Endothelial cell of umbilical vein (primary cell): ENCODE data around the gene GABRA6. TPM values are rescaled to one million over a fixed set of nuclear protein-coding genes. Genes with fewer than 3 reads are reported as not detected.

Source experiments
- BruUV-seq: library from RNA; stranded (reverse); fragments of 400-500 nt; replicated peaks from 2 replicates; lab custom pipeline; 2021; lab: Mats Ljungman, UMichigan
- CTCF ChIA-PET: fragments of 300-600, 350-600 bp; sonication (Branson Sonifier 250); formaldehyde crosslinking; loops from one replicate; lab custom pipeline; 2021; ENCODE audit warnings: antibody characterized with exemption, inconsistent platforms; lab: Charles Lee
- POLR2A ChIA-PET: fragments of 300-600, 350-600 bp; sonication (Branson Sonifier 250); formaldehyde crosslinking; loops from one replicate; lab custom pipeline; 2021; ENCODE audit warnings: antibody characterized with exemption, inconsistent platforms; lab: Charles Lee
- DNase-seq: peaks from one replicate; pipeline ENCODE4 v3.0.0-alpha.2; 2011; ENCODE audit warnings: low read depth, low spot score
- FAIRE-seq: peaks from 2 replicates; lab custom pipeline; 2011; peaks lifted over from hg19 to GRCh38; lab: Jason Lieb, UNC
- H2AFZ ChIP-seq: 2 replicates; pipeline ENCODE4 v1.6.0; 2012; ENCODE audit warnings: low read depth, low read length, control low read depth, inconsistent platforms
- H3K27ac ChIP-seq: 2 replicates; pipeline ENCODE4 v1.5.1; 2011; ENCODE audit warnings: low read depth, mild to moderate bottlenecking, control low read depth, low read length, moderate library complexity; ENCODE audit not compliant: insufficient read depth
- H3K27me3 ChIP-seq, 2 experiments: 2 replicates each; pipeline versions ENCODE4 v1.6.0 to v1.6.1; 2011; ENCODE audit warnings: low read length in 2 of 2, mixed read lengths in 1 of 2; ENCODE audit not compliant: control insufficient read depth in 2 of 2, insufficient read depth in 2 of 2
- H3K36me3 ChIP-seq, 2 experiments: 2 replicates in 1 of 2; 3 replicates in 1 of 2; pipeline ENCODE4 v1.5.1; 2011; ENCODE audit warnings: low read length in 2 of 2, mild to moderate bottlenecking in 1 of 2, moderate library complexity in 1 of 2; ENCODE audit not compliant: control insufficient read depth in 2 of 2, insufficient read depth in 2 of 2; ENCODE audit errors: extremely low read depth in 1 of 2
- H3K4me1 ChIP-seq: 3 replicates; pipeline ENCODE4 v1.5.1; 2011; ENCODE audit warnings: mild to moderate bottlenecking, low read length; ENCODE audit not compliant: control insufficient read depth, insufficient read depth; ENCODE audit errors: extremely low read depth
- H3K4me2 ChIP-seq: 2 replicates; pipeline ENCODE4 v1.6.1; 2011; ENCODE audit warnings: low read length, control low read depth, mixed read lengths; ENCODE audit not compliant: insufficient read depth
- H3K4me3 ChIP-seq, 3 experiments: fragments of 200-600 bp in 1 of 3; sonication (generic), shearing (Covaris generic) in 1 of 3; replicated peaks in 1 of 3; 2 replicates each; pipeline ENCODE4 v1.5.1; 2011 to 2016; ENCODE audit warnings: control low read depth in 3 of 3, low read length in 3 of 3, mild to moderate bottlenecking in 2 of 3, inconsistent platforms in 1 of 3, low read depth in 1 of 3, moderate library complexity in 1 of 3; ENCODE audit not compliant: insufficient read depth in 1 of 3
- H3K79me2 ChIP-seq: 2 replicates; pipeline ENCODE4 v1.6.0; 2012; ENCODE audit warnings: low read length, inconsistent platforms; ENCODE audit not compliant: control insufficient read depth, insufficient read depth
- H3K9ac ChIP-seq: replicated peaks from 2 replicates; pipeline ENCODE3; 2011; ENCODE audit warnings: low read length, control low read depth; ENCODE audit not compliant: insufficient read depth; ENCODE audit errors: extremely low read depth
- H3K9me1 ChIP-seq: replicated peaks from 3 replicates; pipeline ENCODE4 v1.6.0; 2011; ENCODE audit warnings: mild to moderate bottlenecking, low read length; ENCODE audit not compliant: control insufficient read depth, insufficient read depth; ENCODE audit errors: extremely low read depth
- H3K9me3 ChIP-seq: replicated peaks from 2 replicates; pipeline ENCODE4 v1.5.1; 2012; ENCODE audit warnings: low read length, inconsistent platforms; ENCODE audit not compliant: control insufficient read depth, insufficient read depth
- H4K20me1 ChIP-seq: replicated peaks from 2 replicates; pipeline ENCODE3; 2011; ENCODE audit warnings: mild to moderate bottlenecking, low read length; ENCODE audit not compliant: control insufficient read depth, insufficient read depth; ENCODE audit errors: extremely low read depth
- EZH2 ChIP-seq: IDR thresholded peaks from 2 replicates; pipeline ENCODE4 v1.6.1; 2012; ENCODE audit warnings: borderline replicate concordance, low read depth, mild to moderate bottlenecking, moderate library complexity, low read length, inconsistent platforms; ENCODE audit not compliant: severe bottlenecking
- GATA2 ChIP-seq: IDR thresholded peaks from 2 replicates; pipeline ENCODE4 v1.7.0; 2011; ENCODE audit warnings: low read depth, mild to moderate bottlenecking, moderate library complexity, mixed read lengths, low read length; ENCODE audit not compliant: insufficient read length, insufficient read depth
- MYC ChIP-seq: IDR thresholded peaks from one replicate; pipeline ENCODE4 v1.6.1; 2011; ENCODE audit warnings: mild to moderate bottlenecking, low read depth, low read length
- POLR2A ChIP-seq: IDR thresholded peaks from 2 replicates; pipeline ENCODE4 v1.6.1; 2012; ENCODE audit warnings: low read depth, mild to moderate bottlenecking, control low read depth, low read length
- dilution Hi-C: fragments of 300-500 bp; cut with MboI; formaldehyde crosslinking; loops from one replicate; pipeline ENCODE4 v1.15.0; 2019; ENCODE audit warnings: low sequenced_read_pairs; ENCODE audit not compliant: extremely low pct_ligation_motif_present
- intact Hi-C: fragments of 100-400 bp; cut with micrococcal nuclease; formaldehyde crosslinking; loops from one replicate; pipeline ENCODE4 v1.10.0; 2022
- polyA plus RNA-seq, 4 experiments: library from polyadenylated mRNA; depleted of rRNA in 3 of 4; stranded (reverse) in 3 of 4; unstranded in 1 of 4; fragments of >200 nt; gene quantifications; 2 replicates each; pipeline versions ENCODE4 v1.2.1 to v1.2.3, GENCODE V29; 2011 to 2012; ENCODE audit warnings: missing spikeins in 1 of 4
- total RNA-seq: library from RNA; stranded (reverse); gene quantifications from 2 replicates; pipeline ENCODE4 v1.2.3, GENCODE V29; 2021
- TF ChIP-seq, protein P1 (sequence below), 2 donors: IDR thresholded peaks; 1 replicate in 1 of 2; 2 replicates in 1 of 2; pipeline ENCODE4 v1.5.1; 2011; ENCODE audit warnings: low read length in 2 of 2, mild to moderate bottlenecking in 2 of 2, moderate library complexity in 2 of 2, control low read depth in 1 of 2, inconsistent platforms in 1 of 2, low read depth in 1 of 2; ENCODE audit not compliant: insufficient read depth in 1 of 2; ENCODE audit errors: extremely low read depth in 1 of 2
- TF ChIP-seq, protein P2 (sequence below): IDR thresholded peaks from 2 replicates; pipeline ENCODE4 v1.6.1; 2011; ENCODE audit not compliant: insufficient read depth, insufficient read length

Gene GABRA6
- total and polyA plus RNA-seq, 2 donors (not counting 3 experiments of a cell fraction or from before 2014, with no cell fraction given), result not detected

DNA sequence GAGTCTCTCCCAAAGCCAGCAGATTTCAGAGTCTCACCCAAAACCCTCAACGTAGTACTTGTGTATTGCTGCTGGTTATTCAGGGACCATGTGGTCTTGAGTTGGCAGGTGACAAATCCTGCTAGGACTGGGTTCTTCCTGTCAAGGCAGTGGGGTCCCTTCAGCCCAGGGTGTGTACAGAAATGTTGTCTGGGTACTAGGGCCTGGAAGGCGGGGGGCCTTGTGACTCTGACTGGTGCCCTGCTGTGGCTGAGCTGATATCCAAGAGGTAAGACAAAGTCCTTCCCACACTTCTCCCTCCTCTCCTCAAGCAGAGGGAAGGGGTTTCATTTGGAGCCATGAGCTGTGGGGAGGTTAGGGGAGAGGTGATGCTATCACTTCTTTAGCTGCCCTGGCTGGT is 58.8 kb downstream of the GABRA6 start:
- Histone ChIP-seq H3K79me2 (no peaks in the 10 kb centered on the region), H3K4me1 (no peaks in the 10 kb centered on the region), H3K9ac (no peak overlapping the region), H3K9me1 (no peaks in the 10 kb centered on the region), H3K4me3 (no peak overlapping the region), H3K9me3 (peaks cover 5% of the 10 kb centered on the region), H3K4me2 (no peak overlapping the region), H4K20me1 (no peaks in the 10 kb centered on the region), H3K27me3 (no peaks in the 10 kb centered on the region), H3K36me3 (no peaks in the 10 kb centered on the region), H2AFZ (no peak overlapping the region), H3K27ac (no peak overlapping the region)
- FAIRE-seq, result no peak
- POLR2A ChIA-PET, result no interaction called here
- no peak for DNase-seq
- dilution Hi-C loops (no loop called here), intact Hi-C loops (no loop called here)
- no TSS peak for BruUV-seq
- no peak for TF ChIP-seq EZH2
- CTCF ChIA-PET, result no interaction called here

DNA sequence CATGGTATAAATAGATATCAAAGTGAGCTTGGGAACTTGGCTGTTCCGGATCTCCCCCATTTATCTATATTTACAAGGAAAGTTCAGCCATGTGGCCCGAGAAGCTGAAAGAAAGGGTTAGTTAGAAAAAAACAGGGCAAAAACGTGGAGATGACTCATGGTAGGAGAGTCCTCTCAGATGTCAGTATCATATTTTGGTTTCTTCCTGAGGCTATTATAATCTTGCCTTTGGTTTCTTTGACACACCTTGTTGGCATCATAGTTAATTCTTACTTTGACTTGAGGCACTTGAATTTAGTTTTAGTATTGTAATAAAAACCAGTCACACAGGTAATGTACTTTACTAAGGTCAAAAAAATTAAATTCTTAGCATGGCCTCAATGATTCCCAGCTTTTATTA is 59.9 kb downstream of the GABRA6 start:
- Histone ChIP-seq H3K4me2 (no peak overlapping the region), H2AFZ (no peak overlapping the region), H3K9me1 (no peaks in the 10 kb centered on the region), H3K4me3 (no peak overlapping the region), H3K27me3 (no peaks in the 10 kb centered on the region), H3K27ac (no peak overlapping the region), H3K9me3 (peaks cover 5% of the 10 kb centered on the region), H3K79me2 (no peaks in the 10 kb centered on the region), H4K20me1 (no peaks in the 10 kb centered on the region), H3K9ac (no peak overlapping the region), H3K36me3 (no peaks in the 10 kb centered on the region), H3K4me1 (no peaks in the 10 kb centered on the region)
- intact Hi-C loops, result no loop called here
- FAIRE-seq (no peak), DNase-seq (no peak)
- ChIA-PET CTCF (no interaction called here), POLR2A (no interaction called here)
- dilution Hi-C loops, result no loop called here
- no peak for TF ChIP-seq POLR2A
- TF ChIP-seq, protein P1, sequence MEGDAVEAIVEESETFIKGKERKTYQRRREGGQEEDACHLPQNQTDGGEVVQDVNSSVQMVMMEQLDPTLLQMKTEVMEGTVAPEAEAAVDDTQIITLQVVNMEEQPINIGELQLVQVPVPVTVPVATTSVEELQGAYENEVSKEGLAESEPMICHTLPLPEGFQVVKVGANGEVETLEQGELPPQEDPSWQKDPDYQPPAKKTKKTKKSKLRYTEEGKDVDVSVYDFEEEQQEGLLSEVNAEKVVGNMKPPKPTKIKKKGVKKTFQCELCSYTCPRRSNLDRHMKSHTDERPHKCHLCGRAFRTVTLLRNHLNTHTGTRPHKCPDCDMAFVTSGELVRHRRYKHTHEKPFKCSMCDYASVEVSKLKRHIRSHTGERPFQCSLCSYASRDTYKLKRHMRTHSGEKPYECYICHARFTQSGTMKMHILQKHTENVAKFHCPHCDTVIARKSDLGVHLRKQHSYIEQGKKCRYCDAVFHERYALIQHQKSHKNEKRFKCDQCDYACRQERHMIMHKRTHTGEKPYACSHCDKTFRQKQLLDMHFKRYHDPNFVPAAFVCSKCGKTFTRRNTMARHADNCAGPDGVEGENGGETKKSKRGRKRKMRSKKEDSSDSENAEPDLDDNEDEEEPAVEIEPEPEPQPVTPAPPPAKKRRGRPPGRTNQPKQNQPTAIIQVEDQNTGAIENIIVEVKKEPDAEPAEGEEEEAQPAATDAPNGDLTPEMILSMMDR (IDR thresholded peaks at IDR 0.05; ENCODE audit: extremely low read depth in 1 of 2, insufficient read depth in 1 of 2, low read depth in 1 of 2, low read length in 2 of 2), result no peak
- TF ChIP-seq EZH2, result no peak
- no peak for TF ChIP-seq GATA2
- no peak for TF ChIP-seq MYC
- TF ChIP-seq, protein P2, sequence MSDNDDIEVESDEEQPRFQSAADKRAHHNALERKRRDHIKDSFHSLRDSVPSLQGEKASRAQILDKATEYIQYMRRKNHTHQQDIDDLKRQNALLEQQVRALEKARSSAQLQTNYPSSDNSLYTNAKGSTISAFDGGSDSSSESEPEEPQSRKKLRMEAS, result no peak
- BruUV-seq, result no TSS peak
